Measurements from ENCODE around the gene NCL.

GRCh38 chr2:231423176-231423575 is 41.1 kb downstream of the NCL start:
- TF ChIP-seq, protein P1, sequence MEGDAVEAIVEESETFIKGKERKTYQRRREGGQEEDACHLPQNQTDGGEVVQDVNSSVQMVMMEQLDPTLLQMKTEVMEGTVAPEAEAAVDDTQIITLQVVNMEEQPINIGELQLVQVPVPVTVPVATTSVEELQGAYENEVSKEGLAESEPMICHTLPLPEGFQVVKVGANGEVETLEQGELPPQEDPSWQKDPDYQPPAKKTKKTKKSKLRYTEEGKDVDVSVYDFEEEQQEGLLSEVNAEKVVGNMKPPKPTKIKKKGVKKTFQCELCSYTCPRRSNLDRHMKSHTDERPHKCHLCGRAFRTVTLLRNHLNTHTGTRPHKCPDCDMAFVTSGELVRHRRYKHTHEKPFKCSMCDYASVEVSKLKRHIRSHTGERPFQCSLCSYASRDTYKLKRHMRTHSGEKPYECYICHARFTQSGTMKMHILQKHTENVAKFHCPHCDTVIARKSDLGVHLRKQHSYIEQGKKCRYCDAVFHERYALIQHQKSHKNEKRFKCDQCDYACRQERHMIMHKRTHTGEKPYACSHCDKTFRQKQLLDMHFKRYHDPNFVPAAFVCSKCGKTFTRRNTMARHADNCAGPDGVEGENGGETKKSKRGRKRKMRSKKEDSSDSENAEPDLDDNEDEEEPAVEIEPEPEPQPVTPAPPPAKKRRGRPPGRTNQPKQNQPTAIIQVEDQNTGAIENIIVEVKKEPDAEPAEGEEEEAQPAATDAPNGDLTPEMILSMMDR (IDR thresholded peaks at IDR 0.05): no peak
- no peak for TF ChIP-seq POLR2A (IDR thresholded peaks at IDR 0.05)
- TF ChIP-seq EP300 (IDR thresholded peaks at IDR 0.05): no peak
- no peak for TF ChIP-seq POLR2AphosphoS5 (IDR thresholded peaks at IDR 0.05)
